Adrenal gland (tissue), 12 donors: ENCODE measurements around the gene KRT38. TPM values are rescaled to one million over a fixed set of nuclear protein-coding genes. Genes with fewer than 3 reads are reported as not detected.

Experiments
- DNase-seq, 7 donors: peaks; one replicate each; pipeline ENCODE4 v3.0.0-alpha.2; 2019 to 2020
- H3K27ac ChIP-seq, 5 donors: fragments of 200-600 bp; sonication (generic) in 4 of 5; 1 replicate in 3 of 5; 2 replicates in 2 of 5; pipeline versions ENCODE4 v1.5.1 to v1.8.0; 2016 to 2020; ENCODE audit warnings: mild to moderate bottlenecking in 1 of 5
- H3K27me3 ChIP-seq: fragments of 200-600 bp; 2 replicates; pipeline ENCODE4 v1.8.0; 2021
- H3K36me3 ChIP-seq, 2 donors: fragments of 200-600 bp; replicated peaks in 1 of 2; 1 replicate in 1 of 2; 2 replicates in 1 of 2; pipeline versions ENCODE4 v1.5.1 to v1.8.0; 2018 to 2022
- H3K4me1 ChIP-seq, 2 donors: fragments of 200-600 bp; replicated peaks in 1 of 2; 1 replicate in 1 of 2; 2 replicates in 1 of 2; pipeline versions ENCODE4 v1.5.1 to v1.8.0; 2018 to 2021
- H3K4me3 ChIP-seq, 4 donors: fragments of 200-600 bp; sonication (generic) in 3 of 4; one replicate each; pipeline ENCODE4 v1.5.1; 2016 to 2018
- H3K9me3 ChIP-seq, 3 donors: fragments of 200-600 bp; sonication (generic) in 1 of 3; replicated peaks in 1 of 3; 1 replicate in 2 of 3; 2 replicates in 1 of 3; pipeline versions ENCODE4 v1.5.1 to v1.8.0; 2016 to 2021
- CTCF ChIP-seq, 6 experiments: fragments of 450-650 bp in 4 of 6; fragments of 200-600 bp in 2 of 6; sonication (generic) in 1 of 6; IDR thresholded peaks; 1 replicate in 5 of 6; 2 replicates in 1 of 6; pipeline versions ENCODE4 v1.5.1 to v1.8.0; 2016 to 2021; ENCODE audit warnings: antibody characterized with exemption in 6 of 6, mild to moderate bottlenecking in 2 of 6, moderate library complexity in 1 of 6
- POLR2A ChIP-seq, 2 donors: fragments of 450-650 bp; IDR thresholded peaks; one replicate each; pipeline ENCODE4 v1.6.1; 2017; ENCODE audit warnings: antibody characterized with exemption in 2 of 2, mild to moderate bottlenecking in 2 of 2, moderate library complexity in 1 of 2
- WGBS, 4 donors: extraction: QIAGEN DNeasy Blood & Tissue Kit in 2 of 4; methylation state at CpG; one replicate each; pipeline versions ENCODE4 v1.1.5 to v1.1.7; 2013 to 2017; 5-methylcytosine and 5-hydroxymethylcytosine counted together
- intact Hi-C, 2 donors: fragments of 100-400 bp; cut with DNase I; formaldehyde crosslinking; loops; one replicate each; pipeline versions ENCODE4 v1.14.1 to v1.15.0; 2022 to 2023
- polyA plus RNA-seq, 3 donors: library from polyadenylated mRNA; stranded (reverse); fragments of 200-250 nt in 2 of 3; fragments of 350-450 nt in 1 of 3; fragmentation: Illumina TruSeq in 1 of 3; extraction: RNeasy Lipid Tissue Mini Kit (QIAGEN cat#74804) in 1 of 3; gene quantifications; one replicate each; pipeline ENCODE4 v1.2.3, GENCODE V29; 2013 to 2014
- total RNA-seq, 9 donors: library from RNA; depleted of rRNA in 4 of 9; stranded (reverse); fragments of >200 nt in 4 of 9; fragments of 120-200 nt in 1 of 9; fragmentation: NEBNext Ultra II Directional in 1 of 9; extraction: Animal tissue kit (Norgen Biotek cat#: 25700) in 1 of 9; gene quantifications; one replicate each; pipeline versions ENCODE4 v1.1.0 to v1.2.4, GENCODE V29; 2013 to 2023
- donor health status: healthy with polysubstance abuse.
- donor health status: Bipolar disorder and iron deficiency.
- donor health status: DM: yes; HTN: yes; CAD: no.
- donor health status: DM: no; HTN: no; CAD: no.
- donor health status: DM: no; HTN: no; CAD: no.
- donor health status: DM: yes; HTN: yes; CAD: no.

KRT38 gene
- total and polyA plus RNA-seq, 12 donors = not detected

- H3K4me3 ChIP-seq = no peak overlapping the region
- no peaks in the 10 kb centered on the region for H3K9me3 ChIP-seq
- peaks cover 0 to 5% of the 10 kb centered on the region in 2 donors for H3K4me1 ChIP-seq
- H3K27ac ChIP-seq = no peak overlapping the region
- DNase-seq = no peak
- H3K27me3 ChIP-seq = no peaks in the 10 kb centered on the region
- 61 to 70% (median 67%) methylated on average over 4 of the region's 4 CpGs for WGBS, 4 donors
- intact Hi-C loops = no loop called here
- no peaks in the 10 kb centered on the region for H3K36me3 ChIP-seq
- TF ChIP-seq POLR2A (IDR thresholded peaks at IDR 0.05) (no peak), CTCF (IDR thresholded peaks at IDR 0.05) (no peak)
Observed at GRCh38 chr17:41442739-41443138, 2.0 kb upstream of the KRT38 start.

GRCh38 chr17:41439375-41439774, 1.4 kb downstream of the KRT38 start:
- WGBS, 4 donors = 62 to 88% (median 79%) methylated on average over 4 to 5 of the region's 5 CpGs
- Histone ChIP-seq H3K36me3 (no peaks in the 10 kb centered on the region), H3K27ac (no peak overlapping the region), H3K4me1 (no peaks in the 10 kb centered on the region), H3K9me3 (no peaks in the 10 kb centered on the region), H3K27me3 (no peaks in the 10 kb centered on the region), H3K4me3 (no peak overlapping the region)
- intact Hi-C loops = no loop called here
- TF ChIP-seq CTCF (IDR thresholded peaks at IDR 0.05) = no peak
- no peak for DNase-seq

- intact Hi-C loops = no loop called here
- Histone ChIP-seq H3K9me3 (no peaks in the 10 kb centered on the region), H3K36me3 (no peaks in the 10 kb centered on the region), H3K27me3 (no peaks in the 10 kb centered on the region), H3K4me3 (no peak overlapping the region), H3K4me1 (no peaks in the 10 kb centered on the region), H3K27ac (no peak overlapping the region)
- no peak for TF ChIP-seq POLR2A (IDR thresholded peaks at IDR 0.05)
- no peak for TF ChIP-seq CTCF (IDR thresholded peaks at IDR 0.05)
- no peak for DNase-seq
- 85 to 92% (median 89%) methylated on average over 9 of the region's 9 CpGs for WGBS, 4 donors
Observed at GRCh38 chr17:41437769-41438168, 3.0 kb downstream of the KRT38 start.

- Histone ChIP-seq H3K4me3 (no peak overlapping the region), H3K27me3 (no peaks in the 10 kb centered on the region), H3K4me1 (no peaks in the 10 kb centered on the region), H3K27ac (no peak overlapping the region), H3K9me3 (no peaks in the 10 kb centered on the region), H3K36me3 (no peaks in the 10 kb centered on the region)
- intact Hi-C loops = no loop called here
- no peak for DNase-seq
- TF ChIP-seq CTCF (IDR thresholded peaks at IDR 0.05) = no peak
- no peak for TF ChIP-seq POLR2A (IDR thresholded peaks at IDR 0.05)
- 77 to 93% (median 82%) methylated on average over 4 to 7 of the region's 7 CpGs for WGBS, 4 donors
Observed at GRCh38 chr17:41437254-41437653, 3.5 kb downstream of the KRT38 start.
